SU-DHL-6 (cell line): ENCODE data around the gene HOXA13.

ENCODE experiments used
- H2AFZ ChIP-seq: fragments of 200-600 bp; sonication (generic); 2 replicates; pipeline ENCODE4 v1.6.1; 2014; ENCODE audit warnings: low read depth, mild to moderate bottlenecking, moderate library complexity, mixed read lengths, antibody characterized with exemption, low read length; ENCODE audit not compliant: severe bottlenecking
- H3F3A ChIP-seq: fragments of 200-600 bp; shearing (Covaris generic); 2 replicates; pipeline ENCODE4 v1.6.0; 2016; ENCODE audit warnings: antibody characterized with exemption, mild to moderate bottlenecking; ENCODE audit not compliant: insufficient read depth
- H3K27ac ChIP-seq: fragments of 200-600 bp; sonication (generic); 2 replicates; pipeline ENCODE4 v1.5.1; 2016; ENCODE audit warnings: low read depth, mild to moderate bottlenecking, low read length, moderate library complexity, mixed read lengths
- H3K27me3 ChIP-seq: fragments of 200-600 bp; sonication (generic), shearing (Covaris generic); 2 replicates; pipeline ENCODE4 v1.6.0; 2014; ENCODE audit warnings: mild to moderate bottlenecking, low read length
- H3K36me3 ChIP-seq: fragments of 200-600 bp; sonication (generic); 2 replicates; pipeline ENCODE4 v1.6.1; 2014; ENCODE audit warnings: mild to moderate bottlenecking, low read length, mixed read lengths
- H3K4me2 ChIP-seq: fragments of 300-600, 200-600 bp; shearing (Covaris generic), sonication (generic); 2 replicates; pipeline ENCODE4 v1.6.0; 2014; ENCODE audit warnings: low read length, low read depth, mild to moderate bottlenecking; ENCODE audit not compliant: poor library complexity, severe bottlenecking
- H3K4me3 ChIP-seq: fragments of 200-600 bp; sonication (generic); 2 replicates; pipeline ENCODE4 v1.5.1; 2014; ENCODE audit warnings: antibody characterized with exemption, low read length, mild to moderate bottlenecking, mixed read lengths; ENCODE audit not compliant: insufficient read depth, poor library complexity, severe bottlenecking
- H3K79me2 ChIP-seq: fragments of 200-600 bp; sonication (generic); 2 replicates; pipeline ENCODE4 v1.6.1; 2014; ENCODE audit warnings: mild to moderate bottlenecking, low read length, moderate library complexity; ENCODE audit not compliant: insufficient read depth
- H3K9ac ChIP-seq: fragments of 200-600 bp; sonication (generic); 2 replicates; pipeline ENCODE4 v1.7.0; 2014; ENCODE audit warnings: mild to moderate bottlenecking, low read length
- H3K9me2 ChIP-seq: fragments of 200-600 bp; sonication (generic); replicated peaks from 2 replicates; pipeline ENCODE4 v1.6.1; 2014; ENCODE audit warnings: low read length; ENCODE audit not compliant: insufficient read depth
- H3K9me3 ChIP-seq: fragments of 200-600 bp; sonication (generic); 2 replicates; pipeline ENCODE4 v1.6.1; 2014; ENCODE audit warnings: low read length, mixed read lengths; ENCODE audit not compliant: insufficient read depth
- H4K20me1 ChIP-seq: fragments of 200-600 bp; sonication (generic); 2 replicates; pipeline ENCODE4 v1.6.1; 2014; ENCODE audit warnings: low read depth, mild to moderate bottlenecking, antibody characterized with exemption, low read length, moderate library complexity, mixed read lengths
- EZH2phosphoT487 ChIP-seq: fragments of 200-600 bp; sonication (generic), shearing (Covaris generic); conservative IDR thresholded peaks from 2 replicates; pipeline ENCODE4 v1.6.1; 2018; ENCODE audit warnings: mild to moderate bottlenecking, antibody characterized with exemption, low read length, moderate library complexity, mixed read lengths
- TF ChIP-seq, protein P1 (sequence below): fragments of 200-600 bp; sonication (generic); IDR thresholded peaks from one replicate; pipeline ENCODE4 v1.5.1; 2017; ENCODE audit warnings: antibody characterized with exemption, mild to moderate bottlenecking, low read length, moderate library complexity; ENCODE audit not compliant: insufficient read depth, poor library complexity, severe bottlenecking

The HOXA13 gene

DNA sequence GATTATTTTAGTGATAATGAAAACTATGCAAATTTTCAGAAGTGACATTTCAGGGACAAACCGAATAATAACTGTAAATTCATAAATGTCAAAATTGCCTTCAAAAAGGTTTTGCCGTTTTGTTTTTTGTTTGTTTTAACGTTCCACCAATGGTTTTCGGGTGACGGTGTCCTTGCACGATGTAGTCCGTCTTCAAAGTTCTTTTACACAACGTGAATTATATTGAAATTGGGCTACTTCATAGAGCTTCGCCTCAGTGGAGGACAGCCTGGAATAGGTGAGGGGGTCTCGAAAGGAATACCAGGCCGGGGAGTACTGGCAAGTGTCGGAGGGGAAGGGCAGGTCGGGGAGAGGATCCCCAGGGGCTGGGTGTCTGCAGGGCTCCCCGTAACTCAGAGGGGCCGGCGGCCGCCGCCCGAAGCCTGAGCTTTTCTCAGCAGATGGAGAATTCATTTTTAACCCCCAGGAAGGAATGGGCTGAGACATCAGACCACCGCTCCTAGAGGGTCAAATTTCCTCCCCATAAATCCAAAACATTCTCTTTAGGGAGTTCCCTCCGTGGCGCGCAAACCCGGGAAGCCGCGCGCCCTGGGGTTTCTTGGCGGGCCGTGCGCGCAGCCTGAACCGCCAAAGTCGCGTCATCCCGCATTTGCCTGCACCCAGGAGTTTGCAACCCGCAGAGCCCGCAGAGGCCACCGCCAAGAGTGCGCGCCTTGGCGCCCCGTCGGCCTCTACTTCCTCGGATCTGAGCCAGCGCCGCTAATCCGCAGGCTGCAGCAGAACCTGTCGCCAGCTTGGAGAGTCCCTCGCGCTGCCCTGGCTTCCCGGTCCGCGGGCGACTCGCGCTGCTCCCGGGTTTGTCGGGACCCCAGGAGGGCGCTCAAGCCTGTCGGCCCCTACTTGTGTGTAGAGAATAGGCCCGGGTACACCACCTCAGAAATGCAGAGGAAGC, 25.4 kb upstream of the HOXA13 start:
- H3K4me2 ChIP-seq = no peak overlapping the region
- H3K79me2 ChIP-seq = no peaks in the 10 kb centered on the region
- no peak overlapping the region for H3K9ac ChIP-seq
- H3K27me3 ChIP-seq = no peaks in the 10 kb centered on the region
- no peak overlapping the region for H2AFZ ChIP-seq
- no peak for TF ChIP-seq EZH2phosphoT487
- TF ChIP-seq, protein P1, sequence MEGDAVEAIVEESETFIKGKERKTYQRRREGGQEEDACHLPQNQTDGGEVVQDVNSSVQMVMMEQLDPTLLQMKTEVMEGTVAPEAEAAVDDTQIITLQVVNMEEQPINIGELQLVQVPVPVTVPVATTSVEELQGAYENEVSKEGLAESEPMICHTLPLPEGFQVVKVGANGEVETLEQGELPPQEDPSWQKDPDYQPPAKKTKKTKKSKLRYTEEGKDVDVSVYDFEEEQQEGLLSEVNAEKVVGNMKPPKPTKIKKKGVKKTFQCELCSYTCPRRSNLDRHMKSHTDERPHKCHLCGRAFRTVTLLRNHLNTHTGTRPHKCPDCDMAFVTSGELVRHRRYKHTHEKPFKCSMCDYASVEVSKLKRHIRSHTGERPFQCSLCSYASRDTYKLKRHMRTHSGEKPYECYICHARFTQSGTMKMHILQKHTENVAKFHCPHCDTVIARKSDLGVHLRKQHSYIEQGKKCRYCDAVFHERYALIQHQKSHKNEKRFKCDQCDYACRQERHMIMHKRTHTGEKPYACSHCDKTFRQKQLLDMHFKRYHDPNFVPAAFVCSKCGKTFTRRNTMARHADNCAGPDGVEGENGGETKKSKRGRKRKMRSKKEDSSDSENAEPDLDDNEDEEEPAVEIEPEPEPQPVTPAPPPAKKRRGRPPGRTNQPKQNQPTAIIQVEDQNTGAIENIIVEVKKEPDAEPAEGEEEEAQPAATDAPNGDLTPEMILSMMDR = no peak
- H3K36me3 ChIP-seq = no peaks in the 10 kb centered on the region
- H3F3A ChIP-seq = no peaks in the 10 kb centered on the region
- H4K20me1 ChIP-seq = no peaks in the 10 kb centered on the region
- no peaks in the 10 kb centered on the region for H3K9me3 ChIP-seq
- H3K4me3 ChIP-seq = no peak overlapping the region
- H3K27ac ChIP-seq = no peak overlapping the region
- no peaks in the 10 kb centered on the region for H3K9me2 ChIP-seq

DNA sequence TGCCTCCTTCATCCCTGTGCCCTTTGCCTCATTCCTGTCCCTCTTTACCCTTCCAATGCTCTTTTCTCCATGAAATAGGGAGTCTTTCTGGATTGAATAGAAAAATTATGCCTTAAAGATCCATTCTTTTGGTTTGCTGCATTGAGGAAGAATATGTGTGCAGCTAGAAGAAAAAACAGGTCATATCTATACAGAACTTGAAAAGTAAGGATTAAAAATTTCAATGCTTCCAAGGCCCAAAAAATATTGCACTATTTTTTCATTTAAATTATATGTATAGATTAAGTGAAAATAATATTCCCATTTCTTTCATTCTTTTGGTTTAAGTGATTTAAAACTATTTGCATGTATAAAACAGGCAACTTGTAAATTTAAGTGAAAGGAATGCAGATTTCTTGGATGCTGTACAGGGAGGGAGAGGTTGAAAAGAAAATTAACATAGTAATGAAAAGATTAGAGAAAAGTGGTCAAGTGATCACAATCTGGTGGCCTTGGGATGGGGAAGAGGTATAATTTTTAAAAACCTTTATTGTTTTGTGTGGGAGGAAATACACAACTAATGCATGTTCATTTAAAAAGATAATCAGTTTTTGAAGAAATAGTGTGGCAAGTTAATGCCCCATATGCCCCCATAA, 24.2 kb upstream of the HOXA13 start:
- H3K27ac ChIP-seq = no peak overlapping the region
- H2AFZ ChIP-seq = no peak overlapping the region
- no peaks in the 10 kb centered on the region for H3K9me3 ChIP-seq
- H3K4me2 ChIP-seq = no peak overlapping the region
- no peaks in the 10 kb centered on the region for H3K36me3 ChIP-seq
- no peaks in the 10 kb centered on the region for H3F3A ChIP-seq
- TF ChIP-seq EZH2phosphoT487 = no peak
- TF ChIP-seq, protein P1 = no peak
- no peak overlapping the region for H3K9ac ChIP-seq
- no peaks in the 10 kb centered on the region for H4K20me1 ChIP-seq
- H3K4me3 ChIP-seq = no peak overlapping the region
- no peaks in the 10 kb centered on the region for H3K79me2 ChIP-seq
- H3K27me3 ChIP-seq = no peaks in the 10 kb centered on the region
- H3K9me2 ChIP-seq = no peaks in the 10 kb centered on the region

GRCh38 chr7:27221201-27221797, 21.4 kb upstream of the HOXA13 start:
- H3K27ac ChIP-seq = no peak overlapping the region
- no peak overlapping the region for H2AFZ ChIP-seq

More at GRCh38 chr7:27221201-27221797, 21.4 kb upstream of the HOXA13 start:
- H4K20me1 ChIP-seq = no peaks in the 10 kb centered on the region
- no peak overlapping the region for H3K4me2 ChIP-seq
- H3K9ac ChIP-seq = no peak overlapping the region
- TF ChIP-seq, protein P1 = no peak
- no peak for TF ChIP-seq EZH2phosphoT487
- H3K27me3 ChIP-seq = no peaks in the 10 kb centered on the region
- H3F3A ChIP-seq = no peaks in the 10 kb centered on the region
- no peaks in the 10 kb centered on the region for H3K9me2 ChIP-seq
- H3K4me3 ChIP-seq = no peak overlapping the region
- H3K36me3 ChIP-seq = no peaks in the 10 kb centered on the region
- H3K79me2 ChIP-seq = no peaks in the 10 kb centered on the region
- no peaks in the 10 kb centered on the region for H3K9me3 ChIP-seq
